Uterus (tissue), 4 donors: Measurements from ENCODE around the gene APP. TPM values are rescaled to one million over a fixed set of nuclear protein-coding genes. Genes with fewer than 3 reads are reported as not detected.

Source experiments
- DNase-seq, 2 donors: peaks; one replicate each; pipeline ENCODE4 v3.0.0-alpha.2; 2019 to 2020
- H3K27ac ChIP-seq, 2 donors: fragments of 200-600 bp; sonication (generic); 1 replicate in 1 of 2; 2 replicates in 1 of 2; pipeline ENCODE4 v1.5.1; 2016 to 2018
- H3K27me3 ChIP-seq, 2 donors: fragments of 200-600 bp; sonication (generic); one replicate each; pipeline ENCODE4 v1.5.1; 2018 to 2019; ENCODE audit warnings: control low read depth in 1 of 2
- H3K36me3 ChIP-seq, 2 donors: fragments of 200-600 bp; sonication (generic); one replicate each; pipeline ENCODE4 v1.5.1; 2019; ENCODE audit warnings: control low read depth in 1 of 2
- H3K4me1 ChIP-seq, 2 donors: fragments of 200-600 bp; sonication (generic); one replicate each; pipeline ENCODE4 v1.5.1; 2018 to 2019; ENCODE audit warnings: control low read depth in 1 of 2
- H3K4me3 ChIP-seq, 2 donors: fragments of 200-600 bp; sonication (generic); 1 replicate in 1 of 2; 2 replicates in 1 of 2; pipeline ENCODE4 v1.5.1; 2018 to 2019; ENCODE audit warnings: mild to moderate bottlenecking in 1 of 2
- H3K9me3 ChIP-seq, 2 donors: fragments of 200-600 bp; sonication (generic); one replicate each; pipeline ENCODE4 v1.5.1; 2019; ENCODE audit warnings: control low read depth in 1 of 2
- CTCF ChIP-seq, 4 experiments: fragments of 200-600 bp in 2 of 4; fragments of 450-650 bp in 2 of 4; sonication (generic) in 2 of 4; IDR thresholded peaks; one replicate each; pipeline ENCODE4 v1.5.1; 2016 to 2019; ENCODE audit warnings: antibody characterized with exemption in 4 of 4, mild to moderate bottlenecking in 2 of 4, moderate library complexity in 1 of 4
- POLR2A ChIP-seq, 2 donors: fragments of 450-650 bp; IDR thresholded peaks; one replicate each; pipeline ENCODE4 v1.6.1; 2016; ENCODE audit warnings: antibody characterized with exemption in 2 of 2, mild to moderate bottlenecking in 1 of 2, moderate library complexity in 1 of 2
- intact Hi-C: fragments of 100-400 bp; cut with DNase I; formaldehyde crosslinking; loops from one replicate; pipeline ENCODE4 v1.15.1; 2023; ENCODE audit warnings: low total_unique reads
- total RNA-seq, 4 donors: library from RNA; depleted of rRNA in 3 of 4; stranded (reverse); fragments of >200 nt in 3 of 4; gene quantifications; one replicate each; pipeline versions ENCODE4 v1.1.0 to v1.2.4, GENCODE V29; 2014 to 2023
- donor health status: DM: yes; HTN: yes; CAD: no.

APP gene
- total RNA-seq, 4 donors from 2014 or later, result 212 to 537 (median 430) TPM

- Histone ChIP-seq H3K4me1 (no peaks in the 10 kb centered on the region), H3K4me3 (no peak overlapping the region), H3K27ac (no peak overlapping the region), H3K36me3 (no peaks in the 10 kb centered on the region), H3K27me3 (no peaks in the 10 kb centered on the region), H3K9me3 (no peaks in the 10 kb centered on the region)
- DNase-seq, result no peak
- no peak for TF ChIP-seq POLR2A (IDR thresholded peaks at IDR 0.05)
- TF ChIP-seq CTCF (IDR thresholded peaks at IDR 0.05), result no peak
- intact Hi-C loops, result no loop called here
These were observed 102.6 kb downstream of the APP start for GRCh38 chr21:26067836-26068594.

- DNase-seq, result no peak
- H3K27ac ChIP-seq, result no peak overlapping the region
- no peaks in the 10 kb centered on the region for H3K36me3 ChIP-seq
- H3K4me1 ChIP-seq, result peaks cover 0 to 3% of the 10 kb centered on the region in 2 donors
- intact Hi-C loops, result no loop called here
- no peaks in the 10 kb centered on the region for H3K27me3 ChIP-seq
- H3K4me3 ChIP-seq, result no peak overlapping the region
- TF ChIP-seq POLR2A (IDR thresholded peaks at IDR 0.05) (no peak), CTCF (IDR thresholded peaks at IDR 0.05) (no peak)
- no peaks in the 10 kb centered on the region for H3K9me3 ChIP-seq
These were observed 106.1 kb downstream of the APP start for GRCh38 chr21:26064506-26064905.

GRCh38 chr21:26061437-26061836 lies 109.1 kb downstream of the APP start:
- H3K27ac ChIP-seq, result peak overlapping the region; percentile 45 to 46
- intact Hi-C loops, result no loop called here

GRCh38 chr21:26060335-26061115 lies 110.0 kb downstream of the APP start:
- peak in 1 of 2 donors; percentile 22 for DNase-seq
- H3K27ac ChIP-seq, result peak overlapping the region; percentile 45 to 57

More at GRCh38 chr21:26061437-26061836, 109.1 kb downstream of the APP start:
- Histone ChIP-seq H3K9me3 (no peaks in the 10 kb centered on the region), H3K4me3 (no peak overlapping the region), H3K4me1 (peaks cover 0 to 3% of the 10 kb centered on the region in 2 donors), H3K36me3 (no peaks in the 10 kb centered on the region), H3K27me3 (no peaks in the 10 kb centered on the region)
- no peak for DNase-seq
- TF ChIP-seq CTCF (IDR thresholded peaks at IDR 0.05) (no peak), POLR2A (IDR thresholded peaks at IDR 0.05) (no peak)

More at GRCh38 chr21:26060335-26061115, 110.0 kb downstream of the APP start:
- no peak for TF ChIP-seq CTCF (IDR thresholded peaks at IDR 0.05)
- no peak for TF ChIP-seq POLR2A (IDR thresholded peaks at IDR 0.05)
- intact Hi-C loops, result no loop called here
- H3K4me1 ChIP-seq, result peaks cover 0 to 3% of the 10 kb centered on the region in 2 donors
- no peaks in the 10 kb centered on the region for H3K9me3 ChIP-seq
- no peak overlapping the region for H3K4me3 ChIP-seq
- H3K36me3 ChIP-seq, result no peaks in the 10 kb centered on the region
- no peaks in the 10 kb centered on the region for H3K27me3 ChIP-seq
